ENCODE data around the gene PDLIM3.

DNA sequence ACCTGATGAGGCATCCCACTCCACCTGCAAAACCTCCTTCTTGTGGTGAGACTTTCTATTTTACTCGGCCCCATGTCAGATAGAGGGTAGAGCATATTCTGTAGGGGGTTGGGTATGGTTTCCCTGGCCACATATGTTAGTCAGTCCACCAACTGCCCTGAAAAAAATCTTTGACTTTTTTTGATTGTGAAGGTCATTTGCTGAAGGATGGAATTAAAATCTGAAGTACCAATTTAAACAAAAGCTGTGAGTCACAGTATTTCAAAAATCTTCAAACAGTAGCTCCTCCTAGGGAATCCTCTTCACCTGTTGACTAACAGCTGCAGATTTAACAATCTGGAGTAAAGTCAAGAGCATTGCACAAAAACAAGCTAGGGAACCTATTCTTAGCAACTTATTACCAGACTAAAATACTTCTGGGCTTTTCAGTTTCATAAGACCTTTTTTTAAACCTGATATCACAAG, 55.8 kb downstream of the PDLIM3 start:
- no peak for TF ChIP-seq CTCF (conservative IDR thresholded peaks at IDR 0.05; ENCODE audit: low read depth in 2 of 2)
- no peak for TF ChIP-seq EZH2 (IDR thresholded peaks at IDR 0.05; ENCODE audit: low read depth, unreplicated experiment)
- TF ChIP-seq CREB1 (CRISPR knock-in tag; IDR thresholded peaks at IDR 0.05; ENCODE audit: low read depth), result no peak
- TF ChIP-seq REST (IDR thresholded peaks at IDR 0.05; ENCODE audit: unreplicated experiment), result no peak
- no peak for TF ChIP-seq EZH2phosphoT487 (IDR thresholded peaks at IDR 0.05; ENCODE audit: unreplicated experiment)
- TF ChIP-seq, protein P1, sequence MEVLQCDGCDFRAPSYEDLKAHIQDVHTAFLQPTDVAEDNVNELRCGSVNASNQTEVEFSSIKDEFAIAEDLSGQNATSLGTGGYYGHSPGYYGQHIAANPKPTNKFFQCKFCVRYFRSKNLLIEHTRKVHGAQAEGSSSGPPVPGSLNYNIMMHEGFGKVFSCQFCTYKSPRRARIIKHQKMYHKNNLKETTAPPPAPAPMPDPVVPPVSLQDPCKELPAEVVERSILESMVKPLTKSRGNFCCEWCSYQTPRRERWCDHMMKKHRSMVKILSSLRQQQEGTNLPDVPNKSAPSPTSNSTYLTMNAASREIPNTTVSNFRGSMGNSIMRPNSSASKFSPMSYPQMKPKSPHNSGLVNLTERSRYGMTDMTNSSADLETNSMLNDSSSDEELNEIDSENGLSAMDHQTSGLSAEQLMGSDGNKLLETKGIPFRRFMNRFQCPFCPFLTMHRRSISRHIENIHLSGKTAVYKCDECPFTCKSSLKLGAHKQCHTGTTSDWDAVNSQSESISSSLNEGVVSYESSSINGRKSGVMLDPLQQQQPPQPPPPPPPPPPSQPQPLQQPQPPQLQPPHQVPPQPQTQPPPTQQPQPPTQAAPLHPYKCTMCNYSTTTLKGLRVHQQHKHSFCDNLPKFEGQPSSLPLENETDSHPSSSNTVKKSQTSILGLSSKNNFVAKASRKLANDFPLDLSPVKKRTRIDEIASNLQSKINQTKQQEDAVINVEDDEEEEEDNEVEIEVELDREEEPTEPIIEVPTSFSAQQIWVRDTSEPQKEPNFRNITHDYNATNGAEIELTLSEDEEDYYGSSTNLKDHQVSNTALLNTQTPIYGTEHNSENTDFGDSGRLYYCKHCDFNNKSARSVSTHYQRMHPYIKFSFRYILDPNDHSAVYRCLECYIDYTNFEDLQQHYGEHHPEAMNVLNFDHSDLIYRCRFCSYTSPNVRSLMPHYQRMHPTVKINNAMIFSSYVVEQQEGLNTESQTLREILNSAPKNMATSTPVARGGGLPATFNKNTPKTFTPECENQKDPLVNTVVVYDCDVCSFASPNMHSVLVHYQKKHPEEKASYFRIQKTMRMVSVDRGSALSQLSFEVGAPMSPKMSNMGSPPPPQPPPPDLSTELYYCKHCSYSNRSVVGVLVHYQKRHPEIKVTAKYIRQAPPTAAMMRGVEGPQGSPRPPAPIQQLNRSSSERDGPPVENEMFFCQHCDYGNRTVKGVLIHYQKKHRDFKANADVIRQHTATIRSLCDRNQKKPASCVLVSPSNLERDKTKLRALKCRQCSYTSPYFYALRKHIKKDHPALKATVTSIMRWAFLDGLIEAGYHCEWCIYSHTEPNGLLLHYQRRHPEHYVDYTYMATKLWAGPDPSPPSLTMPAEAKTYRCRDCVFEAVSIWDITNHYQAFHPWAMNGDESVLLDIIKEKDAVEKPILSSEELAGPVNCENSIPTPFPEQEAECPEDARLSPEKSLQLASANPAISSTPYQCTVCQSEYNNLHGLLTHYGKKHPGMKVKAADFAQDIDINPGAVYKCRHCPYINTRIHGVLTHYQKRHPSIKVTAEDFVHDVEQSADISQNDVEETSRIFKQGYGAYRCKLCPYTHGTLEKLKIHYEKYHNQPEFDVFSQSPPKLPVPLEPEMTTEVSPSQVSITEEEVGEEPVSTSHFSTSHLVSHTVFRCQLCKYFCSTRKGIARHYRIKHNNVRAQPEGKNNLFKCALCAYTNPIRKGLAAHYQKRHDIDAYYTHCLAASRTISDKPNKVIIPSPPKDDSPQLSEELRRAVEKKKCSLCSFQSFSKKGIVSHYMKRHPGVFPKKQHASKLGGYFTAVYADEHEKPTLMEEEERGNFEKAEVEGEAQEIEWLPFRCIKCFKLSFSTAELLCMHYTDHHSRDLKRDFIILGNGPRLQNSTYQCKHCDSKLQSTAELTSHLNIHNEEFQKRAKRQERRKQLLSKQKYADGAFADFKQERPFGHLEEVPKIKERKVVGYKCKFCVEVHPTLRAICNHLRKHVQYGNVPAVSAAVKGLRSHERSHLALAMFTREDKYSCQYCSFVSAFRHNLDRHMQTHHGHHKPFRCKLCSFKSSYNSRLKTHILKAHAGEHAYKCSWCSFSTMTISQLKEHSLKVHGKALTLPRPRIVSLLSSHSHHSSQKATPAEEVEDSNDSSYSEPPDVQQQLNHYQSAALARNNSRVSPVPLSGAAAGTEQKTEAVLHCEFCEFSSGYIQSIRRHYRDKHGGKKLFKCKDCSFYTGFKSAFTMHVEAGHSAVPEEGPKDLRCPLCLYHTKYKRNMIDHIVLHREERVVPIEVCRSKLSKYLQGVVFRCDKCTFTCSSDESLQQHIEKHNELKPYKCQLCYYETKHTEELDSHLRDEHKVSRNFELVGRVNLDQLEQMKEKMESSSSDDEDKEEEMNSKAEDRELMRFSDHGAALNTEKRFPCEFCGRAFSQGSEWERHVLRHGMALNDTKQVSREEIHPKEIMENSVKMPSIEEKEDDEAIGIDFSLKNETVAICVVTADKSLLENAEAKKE (CRISPR knock-in tag; IDR thresholded peaks at IDR 0.05), result no peak
- no peak for TF ChIP-seq JUNB (IDR thresholded peaks at IDR 0.05; ENCODE audit: unreplicated experiment)
- no peak for TF ChIP-seq POLR2AphosphoS5 (IDR thresholded peaks at IDR 0.05; ENCODE audit: low read depth)
- TF ChIP-seq STAT1 (IDR thresholded peaks at IDR 0.05; ENCODE audit: unreplicated experiment), result no peak
- TF ChIP-seq ZNF114 (CRISPR knock-in tag; IDR thresholded peaks at IDR 0.05), result no peak
- TF ChIP-seq NANOG (IDR thresholded peaks at IDR 0.05; ENCODE audit: borderline replicate concordance), result no peak
- no peak for TF ChIP-seq ETS1 (IDR thresholded peaks at IDR 0.05)
- no peak for TF ChIP-seq ZNF331 (CRISPR knock-in tag; IDR thresholded peaks at IDR 0.05; ENCODE audit: low read depth)

Measured in GM23338 (cell line).